Esophagus squamous epithelium (tissue), 4 donors: ENCODE data around the gene METTL9.
"Not testable (repeated sequence)": the region's sequence is repeated elsewhere in the genome, so short reads cannot be mapped to it uniquely, and the experiment has no call there.

Source experiments
- CTCF ChIP-seq, 6 experiments: fragments of 450-650 bp in 4 of 6; fragments of 200-600 bp in 2 of 6; sonication (generic) in 2 of 6; IDR thresholded peaks; one replicate each; pipeline ENCODE4 v1.5.1; 2016 to 2019; ENCODE audit warnings: antibody characterized with exemption in 6 of 6, mild to moderate bottlenecking in 4 of 6, moderate library complexity in 4 of 6
- POLR2A ChIP-seq, 4 donors: fragments of 450-650 bp; IDR thresholded peaks; one replicate each; pipeline ENCODE4 v1.6.1; 2017; ENCODE audit warnings: antibody characterized with exemption in 4 of 4, mild to moderate bottlenecking in 4 of 4, moderate library complexity in 3 of 4

GRCh38 chr16:21551600-21551999, 47.8 kb upstream of the METTL9 start:
- not testable (repeated sequence) for TF ChIP-seq POLR2A, CTCF (IDR thresholded peaks at IDR 0.05)
